Stimulated activated CD8-positive, alpha-beta memory T cell treated with anti-CD3 and anti-CD28 coated beads, Interleukin-15, amount 100 ng/mL, for 48 hours (primary cell): ENCODE measurements around the gene SLC10A6.

Source experiments
- DNase-seq, 2 donors: peaks; one replicate each; pipeline ENCODE4 v3.0.0-alpha.2; 2020; ENCODE audit warnings: low read depth in 2 of 2

The SLC10A6 gene

DNA sequence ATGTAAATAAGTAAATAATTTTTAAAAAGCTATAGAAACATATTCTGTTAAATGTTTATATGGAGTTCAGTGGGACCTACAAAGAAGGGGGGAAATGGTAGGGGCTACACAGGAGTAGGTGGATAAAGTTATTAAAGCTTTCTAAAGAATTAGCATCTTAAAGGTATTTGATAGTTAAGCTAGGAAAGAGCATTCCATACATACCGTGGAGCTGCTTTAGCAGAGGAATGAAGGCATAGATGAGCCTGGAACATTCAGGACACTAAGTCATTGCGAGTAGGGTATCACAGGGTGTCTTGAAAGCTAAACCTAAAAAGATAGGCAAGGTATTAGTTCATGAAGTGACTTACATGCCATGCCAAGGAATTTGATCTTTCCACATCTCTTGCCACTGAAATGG lies 60.4 kb downstream of the SLC10A6 start:
- no peak for DNase-seq

DNA sequence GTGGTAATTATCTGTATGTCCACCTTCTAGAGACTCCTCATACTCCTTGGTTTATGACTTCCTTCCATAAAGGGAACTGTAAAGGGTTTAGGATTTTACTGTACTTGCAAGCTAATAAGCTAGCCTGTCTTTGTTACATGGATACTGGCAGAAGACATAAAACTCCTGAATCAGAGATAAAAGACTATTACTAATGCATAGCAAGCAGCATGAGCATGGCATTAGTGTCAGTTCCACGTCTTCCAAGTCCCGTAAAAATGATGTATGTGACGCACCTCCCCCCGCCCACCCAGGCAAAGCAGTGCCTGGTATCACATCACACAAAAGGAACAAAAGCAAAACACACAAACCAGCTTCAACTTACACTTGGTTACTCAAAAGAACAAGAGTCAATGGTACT lies 71.0 kb downstream of the SLC10A6 start:
- no peak for DNase-seq

DNA sequence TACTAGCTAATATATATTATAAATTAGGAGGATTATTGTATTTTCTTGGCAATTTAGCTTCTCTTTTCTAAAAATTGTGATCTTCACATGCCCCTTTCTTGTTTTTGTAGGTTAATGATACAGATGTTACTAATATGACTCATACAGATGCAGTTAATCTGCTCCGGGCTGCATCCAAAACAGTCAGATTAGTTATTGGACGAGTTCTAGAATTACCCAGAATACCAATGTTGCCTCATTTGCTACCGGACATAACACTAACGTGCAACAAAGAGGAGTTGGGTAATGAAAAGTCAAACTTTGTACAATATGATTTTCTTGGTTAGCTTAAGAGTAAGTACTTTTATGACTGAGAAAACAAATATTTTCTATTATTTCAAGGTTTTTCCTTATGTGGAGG lies 74.1 kb downstream of the SLC10A6 start:
- DNase-seq, result no peak
